CD4-positive, alpha-beta T cell treated with Interleukin-17A for 4 hours (primary cell): ENCODE measurements around the gene SPTBN4.

Experiments used
- DNase-seq: peaks from one replicate; pipeline ENCODE4 v3.0.0-alpha.2; 2020; ENCODE audit warnings: mixed read lengths

SPTBN4 gene

GRCh38 chr19:40567750-40568494 lies 101.1 kb downstream of the SPTBN4 start:
- no peak for DNase-seq

GRCh38 chr19:40570313-40571004 lies 103.7 kb downstream of the SPTBN4 start:
- DNase-seq, result peak; percentile 98

DNA sequence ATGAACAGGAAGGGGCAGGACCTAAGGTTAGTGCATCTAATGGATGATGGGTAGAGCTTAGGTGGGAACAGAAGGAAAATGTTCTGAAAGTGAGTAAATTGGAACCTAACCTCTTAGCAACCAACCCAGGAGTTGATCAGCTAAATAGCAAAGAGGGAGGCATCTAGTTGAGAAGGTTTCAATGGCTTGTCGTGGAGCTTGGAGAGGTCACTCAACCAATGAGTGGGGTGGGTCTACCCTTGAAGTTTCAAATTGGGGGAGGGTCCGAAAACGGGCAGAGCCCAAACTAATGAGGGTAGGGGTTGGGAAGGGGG lies 104.2 kb downstream of the SPTBN4 start:
- DNase-seq, result no peak

DNA sequence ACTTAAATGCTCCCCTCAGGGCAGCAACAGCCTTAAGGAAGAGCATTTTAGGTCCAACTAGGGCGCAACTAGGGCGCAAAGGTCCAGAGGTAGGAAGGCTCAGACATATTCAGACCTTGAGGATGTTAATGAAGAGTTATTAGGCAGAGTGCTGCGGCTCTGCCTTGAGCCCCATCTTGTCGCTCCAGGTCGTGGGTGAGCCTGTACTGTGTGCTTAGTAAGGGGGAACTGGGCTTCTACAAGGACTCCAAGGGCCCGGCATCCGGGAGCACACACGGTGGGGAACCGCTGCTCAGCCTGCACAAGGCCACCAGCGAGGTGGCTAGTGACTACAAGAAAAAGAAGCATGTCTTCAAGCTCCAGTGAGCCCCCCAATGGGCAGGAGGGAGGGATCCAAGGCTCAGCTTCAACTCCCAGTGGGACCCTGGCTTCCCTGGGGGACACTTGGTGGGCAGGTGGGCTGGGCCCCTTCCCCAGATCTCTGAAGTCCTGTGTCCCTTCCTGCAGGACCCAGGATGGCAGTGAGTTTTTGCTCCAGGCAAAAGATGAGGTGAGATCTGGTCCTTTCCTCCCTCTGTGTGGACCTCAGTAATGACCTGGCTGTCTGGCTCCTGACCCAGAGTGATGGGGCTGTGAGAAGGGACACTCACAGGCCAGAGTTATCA lies 105.2 kb downstream of the SPTBN4 start:
- no peak for DNase-seq

GRCh38 chr19:40575326-40575725 lies 108.5 kb downstream of the SPTBN4 start:
- no peak for DNase-seq

- DNase-seq, result peak; percentile 50
These were observed 109.4 kb downstream of the SPTBN4 start for GRCh38 chr19:40576151-40576584.

- peak; percentile 94 for DNase-seq
These were observed 110.0 kb downstream of the SPTBN4 start, which contains the start of gene SHKBP1 for GRCh38 chr19:40576585-40577451. Gene SHKBP1, plus strand, starts transcription at chr19:40576873. Its CDS starts 27 bp downstream, at chr19:40576900.

GRCh38 chr19:40578442-40578908 lies 111.7 kb downstream of the SPTBN4 start:
- no peak for DNase-seq

- DNase-seq, result no peak
These were observed 113.8 kb downstream of the SPTBN4 start for GRCh38 chr19:40580619-40581018.

GRCh38 chr19:40581531-40581930 lies 114.7 kb downstream of the SPTBN4 start:
- DNase-seq, result no peak

DNA sequence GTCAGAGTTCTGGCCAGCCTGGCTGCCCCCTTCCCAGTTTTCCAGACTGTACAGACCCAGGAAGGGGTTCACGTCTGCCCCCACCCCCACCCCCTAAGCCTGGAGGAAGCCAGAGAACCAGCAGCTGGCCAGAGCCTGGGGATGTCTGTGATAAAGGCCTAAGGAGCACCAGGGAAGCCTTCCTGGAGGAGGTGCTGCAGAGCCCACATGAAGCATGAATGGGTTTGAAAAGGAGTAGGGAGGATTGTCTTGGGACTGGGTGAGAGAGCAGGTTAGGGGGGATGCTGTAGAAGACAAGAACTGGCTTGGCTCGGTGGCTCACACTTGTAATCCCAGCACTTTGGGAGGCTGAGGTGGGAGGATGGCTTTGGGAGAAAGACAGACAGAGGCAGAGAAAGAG lies 115.7 kb downstream of the SPTBN4 start:
- DNase-seq, result no peak

DNA sequence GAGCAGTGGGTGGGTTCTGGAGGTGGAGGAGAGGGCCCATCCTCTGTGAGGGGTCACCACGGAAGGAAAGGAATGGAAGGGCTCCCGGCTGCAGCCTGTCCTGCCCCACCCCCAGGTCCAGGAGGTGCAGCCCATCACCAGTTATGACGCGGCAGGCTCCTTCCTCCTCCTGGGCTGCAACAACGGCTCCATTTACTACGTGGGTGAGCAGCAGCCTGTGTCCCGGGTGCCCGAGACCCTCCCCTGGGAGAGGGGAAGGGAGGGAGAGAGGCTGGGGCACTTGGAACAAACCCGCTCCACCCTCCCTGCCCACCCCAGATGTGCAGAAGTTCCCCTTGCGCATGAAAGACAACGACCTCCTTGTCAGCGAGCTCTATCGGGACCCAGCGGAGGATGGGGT lies 116.5 kb downstream of the SPTBN4 start:
- no peak for DNase-seq

GRCh38 chr19:40584007-40584406 lies 117.2 kb downstream of the SPTBN4 start:
- DNase-seq, result no peak

GRCh38 chr19:40585241-40585981 lies 118.6 kb downstream of the SPTBN4 start:
- DNase-seq, result no peak

DNA sequence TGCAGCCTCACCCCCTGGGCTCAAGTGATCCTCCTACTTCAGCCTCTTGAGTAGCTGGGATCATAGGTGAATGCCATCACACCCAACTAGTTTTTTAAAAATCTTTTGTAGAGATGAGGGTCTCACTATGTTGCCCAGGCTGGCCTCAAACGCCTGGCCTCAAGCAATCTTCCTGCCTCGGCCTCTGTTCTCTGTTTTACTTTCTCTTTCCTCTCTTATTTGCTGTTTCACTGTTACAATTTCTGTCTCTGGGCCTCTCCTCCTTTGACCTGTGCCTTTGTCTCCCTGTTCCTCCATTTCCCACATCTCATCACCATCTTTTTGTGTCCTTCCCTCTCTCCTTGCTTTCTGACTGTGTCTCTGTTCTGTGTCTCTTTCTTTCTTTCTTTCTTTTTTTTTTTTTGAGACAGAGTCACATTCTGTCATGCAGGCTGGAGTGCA lies 119.2 kb downstream of the SPTBN4 start:
- DNase-seq, result no peak

DNA sequence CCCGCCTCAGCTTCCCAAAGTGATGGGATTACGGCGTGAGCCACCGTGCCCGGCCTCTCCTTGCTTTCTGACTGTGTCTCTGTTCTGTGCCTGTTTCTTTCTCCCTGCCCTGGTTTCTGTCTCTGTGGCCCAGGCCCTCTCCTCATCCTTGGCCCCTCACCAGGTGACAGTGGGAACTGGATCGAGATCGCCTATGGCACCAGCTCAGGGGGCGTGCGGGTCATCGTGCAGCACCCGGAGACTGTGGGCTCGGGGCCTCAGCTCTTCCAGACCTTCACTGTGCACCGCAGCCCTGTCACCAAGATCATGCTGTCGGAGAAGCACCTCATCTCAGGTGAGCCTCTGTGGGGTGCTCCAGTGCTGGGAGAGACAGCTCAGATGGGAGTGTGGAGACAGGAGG lies 119.8 kb downstream of the SPTBN4 start:
- no peak for DNase-seq

- no peak for DNase-seq
These were observed 121.5 kb downstream of the SPTBN4 start for GRCh38 chr19:40588110-40588854.

GRCh38 chr19:40588926-40589569 lies 122.2 kb downstream of the SPTBN4 start:
- no peak for DNase-seq

DNA sequence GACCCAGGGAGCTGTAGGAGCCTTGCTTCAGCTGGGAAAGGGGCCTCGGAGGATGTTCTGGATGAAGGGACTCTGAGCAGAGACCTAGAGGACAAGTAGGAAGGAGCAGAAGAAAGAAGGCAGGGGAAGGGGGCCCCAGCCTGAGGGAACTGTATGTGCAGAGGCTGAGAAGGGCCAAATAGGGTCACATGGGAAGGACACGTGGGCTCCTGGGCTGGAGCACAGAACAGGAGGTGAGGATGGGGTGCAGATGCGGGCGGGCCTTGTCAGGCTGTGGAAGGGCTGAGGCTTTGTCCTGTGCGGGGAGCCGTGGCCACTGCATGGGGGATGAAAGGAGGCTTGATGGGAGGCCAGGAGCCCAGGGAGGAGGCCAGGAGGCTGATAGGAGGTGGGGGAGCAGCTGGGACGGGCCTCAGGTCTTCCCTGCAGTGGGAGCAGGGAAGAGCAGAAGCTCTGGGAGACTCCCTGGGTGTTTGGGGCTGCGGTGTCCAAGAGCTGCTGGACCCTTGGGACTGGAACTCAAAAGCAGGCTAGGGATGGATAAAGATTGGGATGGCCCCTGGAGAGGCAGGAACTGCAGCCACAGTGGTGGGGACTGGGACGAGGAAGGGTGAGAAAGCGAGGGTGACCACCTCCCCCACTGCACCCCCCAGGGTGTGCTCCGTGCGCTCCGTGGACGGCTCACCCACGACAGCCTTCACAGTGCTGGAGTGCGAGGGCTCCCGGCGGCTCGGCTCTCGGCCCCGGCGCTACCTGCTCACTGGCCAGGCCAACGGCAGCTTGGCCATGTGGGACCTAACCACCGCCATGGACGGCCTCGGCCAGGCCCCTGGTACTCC lies 123.0 kb downstream of the SPTBN4 start:
- no peak for DNase-seq
